ENCODE measurements around the gene CFAP97D1. TPM values are rescaled to one million over a fixed set of nuclear protein-coding genes. Genes with fewer than 3 reads are reported as not detected.

Gene CFAP97D1
- total and polyA plus RNA-seq, 2 experiments from 2014 or later: 0.10 TPM; not detected in 1

GRCh38 chr17:43822570-43823190, 42.4 kb downstream of the CFAP97D1 start:
- no peak for TF ChIP-seq EZH2 (IDR thresholded peaks at IDR 0.05; ENCODE audit: borderline replicate concordance)
- TF ChIP-seq EZH2phosphoT487 (IDR thresholded peaks at IDR 0.05; ENCODE audit: low read depth, severe bottlenecking, unreplicated experiment): no peak
- TF ChIP-seq, protein P1, sequence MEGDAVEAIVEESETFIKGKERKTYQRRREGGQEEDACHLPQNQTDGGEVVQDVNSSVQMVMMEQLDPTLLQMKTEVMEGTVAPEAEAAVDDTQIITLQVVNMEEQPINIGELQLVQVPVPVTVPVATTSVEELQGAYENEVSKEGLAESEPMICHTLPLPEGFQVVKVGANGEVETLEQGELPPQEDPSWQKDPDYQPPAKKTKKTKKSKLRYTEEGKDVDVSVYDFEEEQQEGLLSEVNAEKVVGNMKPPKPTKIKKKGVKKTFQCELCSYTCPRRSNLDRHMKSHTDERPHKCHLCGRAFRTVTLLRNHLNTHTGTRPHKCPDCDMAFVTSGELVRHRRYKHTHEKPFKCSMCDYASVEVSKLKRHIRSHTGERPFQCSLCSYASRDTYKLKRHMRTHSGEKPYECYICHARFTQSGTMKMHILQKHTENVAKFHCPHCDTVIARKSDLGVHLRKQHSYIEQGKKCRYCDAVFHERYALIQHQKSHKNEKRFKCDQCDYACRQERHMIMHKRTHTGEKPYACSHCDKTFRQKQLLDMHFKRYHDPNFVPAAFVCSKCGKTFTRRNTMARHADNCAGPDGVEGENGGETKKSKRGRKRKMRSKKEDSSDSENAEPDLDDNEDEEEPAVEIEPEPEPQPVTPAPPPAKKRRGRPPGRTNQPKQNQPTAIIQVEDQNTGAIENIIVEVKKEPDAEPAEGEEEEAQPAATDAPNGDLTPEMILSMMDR (IDR thresholded peaks at IDR 0.05; ENCODE audit: poor library complexity): no peak
- no peak overlapping the region for H3K4me3 ChIP-seq
- DNase-seq (ENCODE audit: low spot score): no peak
- no peaks in the 10 kb centered on the region for H3K9me3 ChIP-seq (ENCODE audit: low read depth)
- no peaks in the 10 kb centered on the region for H3K9me2 ChIP-seq (replicated peaks; ENCODE audit: insufficient read depth)
- H3K27me3 ChIP-seq: no peaks in the 10 kb centered on the region
- H3K79me2 ChIP-seq: no peaks in the 10 kb centered on the region
- no peak overlapping the region for H3K4me2 ChIP-seq
- H3K36me3 ChIP-seq (replicated peaks; ENCODE audit: insufficient read depth, low read depth): no peaks in the 10 kb centered on the region
- no peak overlapping the region for H2AFZ ChIP-seq
- H4K20me1 ChIP-seq (ENCODE audit: insufficient read depth, poor library complexity, severe bottlenecking): no peaks in the 10 kb centered on the region
- no peaks in the 10 kb centered on the region for H3K4me1 ChIP-seq (ENCODE audit: insufficient read depth)
- WGBS (ENCODE audit: low lambda C conversion rate, missing lambda C conversion rate): 90% methylated on average over 4 of the region's 5 CpGs
- H3K27ac ChIP-seq: no peak overlapping the region

- Histone ChIP-seq H3K79me2 (no peaks in the 10 kb centered on the region), H3K4me3 (no peak overlapping the region), H3K4me1 (ENCODE audit: insufficient read depth) (no peaks in the 10 kb centered on the region), H3K36me3 (replicated peaks; ENCODE audit: insufficient read depth, low read depth) (no peaks in the 10 kb centered on the region), H3K27ac (no peak overlapping the region), H4K20me1 (ENCODE audit: insufficient read depth, poor library complexity, severe bottlenecking) (no peaks in the 10 kb centered on the region), H3K9me3 (ENCODE audit: low read depth) (no peaks in the 10 kb centered on the region), H2AFZ (no peak overlapping the region), H3K27me3 (no peaks in the 10 kb centered on the region), H3K4me2 (no peak overlapping the region), H3K9me2 (replicated peaks; ENCODE audit: insufficient read depth) (no peaks in the 10 kb centered on the region)
- TF ChIP-seq EZH2 (IDR thresholded peaks at IDR 0.05; ENCODE audit: borderline replicate concordance) (no peak), EZH2phosphoT487 (IDR thresholded peaks at IDR 0.05; ENCODE audit: low read depth, severe bottlenecking, unreplicated experiment) (no peak)
- TF ChIP-seq, protein P1 (IDR thresholded peaks at IDR 0.05; ENCODE audit: poor library complexity): no peak
- no peak for DNase-seq (ENCODE audit: low spot score)
- 97% methylated on average over 10 of the region's 10 CpGs for WGBS (ENCODE audit: low lambda C conversion rate, missing lambda C conversion rate)
Measured at GRCh38 chr17:43823350-43824084, 43.3 kb downstream of the CFAP97D1 start.

GRCh38 chr17:43825567-43825966, 45.3 kb downstream of the CFAP97D1 start:
- no peaks in the 10 kb centered on the region for H4K20me1 ChIP-seq (ENCODE audit: insufficient read depth, poor library complexity, severe bottlenecking)
- no peak overlapping the region for H2AFZ ChIP-seq
- H3K4me2 ChIP-seq: no peak overlapping the region
- H3K9me2 ChIP-seq (replicated peaks; ENCODE audit: insufficient read depth): no peaks in the 10 kb centered on the region
- no peak for DNase-seq (ENCODE audit: low spot score)
- H3K27ac ChIP-seq: no peak overlapping the region
- TF ChIP-seq, protein P1 (IDR thresholded peaks at IDR 0.05; ENCODE audit: poor library complexity): no peak
- TF ChIP-seq EZH2phosphoT487 (IDR thresholded peaks at IDR 0.05; ENCODE audit: low read depth, severe bottlenecking, unreplicated experiment) (no peak), EZH2 (IDR thresholded peaks at IDR 0.05; ENCODE audit: borderline replicate concordance) (no peak)
- no peaks in the 10 kb centered on the region for H3K79me2 ChIP-seq
- no peak overlapping the region for H3K4me3 ChIP-seq
- H3K9me3 ChIP-seq (ENCODE audit: low read depth): no peaks in the 10 kb centered on the region
- H3K36me3 ChIP-seq (replicated peaks; ENCODE audit: insufficient read depth, low read depth): no peaks in the 10 kb centered on the region
- H3K27me3 ChIP-seq: no peaks in the 10 kb centered on the region
- 90% methylated on average over 12 of the region's 12 CpGs for WGBS (ENCODE audit: low lambda C conversion rate, missing lambda C conversion rate)
- no peaks in the 10 kb centered on the region for H3K4me1 ChIP-seq (ENCODE audit: insufficient read depth)
